Measurements from ENCODE around the gene MTA3.

DNA sequence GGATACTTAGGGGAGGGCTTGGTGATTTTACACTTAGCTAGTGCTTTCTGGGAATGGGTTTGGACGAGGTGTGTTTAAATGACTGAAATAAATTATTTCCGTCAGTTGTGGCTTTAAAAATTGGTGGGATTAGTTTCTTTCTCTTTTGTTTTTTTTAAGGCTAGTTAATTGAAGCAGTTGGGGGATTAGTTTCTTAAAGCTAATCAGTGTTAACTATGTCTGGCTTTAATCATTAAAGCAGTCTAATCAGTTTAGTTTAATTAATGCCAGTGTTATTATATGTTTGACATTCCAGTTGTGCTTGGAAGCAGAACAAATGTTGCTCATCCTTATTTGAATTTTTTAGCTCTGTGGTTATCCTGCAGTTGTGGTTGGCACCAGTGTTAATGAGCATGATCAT lies 10.2 kb downstream of the MTA3 start:
- TF ChIP-seq EP300 (IDR thresholded peaks at IDR 0.05) = no peak
- TF ChIP-seq, protein P1, sequence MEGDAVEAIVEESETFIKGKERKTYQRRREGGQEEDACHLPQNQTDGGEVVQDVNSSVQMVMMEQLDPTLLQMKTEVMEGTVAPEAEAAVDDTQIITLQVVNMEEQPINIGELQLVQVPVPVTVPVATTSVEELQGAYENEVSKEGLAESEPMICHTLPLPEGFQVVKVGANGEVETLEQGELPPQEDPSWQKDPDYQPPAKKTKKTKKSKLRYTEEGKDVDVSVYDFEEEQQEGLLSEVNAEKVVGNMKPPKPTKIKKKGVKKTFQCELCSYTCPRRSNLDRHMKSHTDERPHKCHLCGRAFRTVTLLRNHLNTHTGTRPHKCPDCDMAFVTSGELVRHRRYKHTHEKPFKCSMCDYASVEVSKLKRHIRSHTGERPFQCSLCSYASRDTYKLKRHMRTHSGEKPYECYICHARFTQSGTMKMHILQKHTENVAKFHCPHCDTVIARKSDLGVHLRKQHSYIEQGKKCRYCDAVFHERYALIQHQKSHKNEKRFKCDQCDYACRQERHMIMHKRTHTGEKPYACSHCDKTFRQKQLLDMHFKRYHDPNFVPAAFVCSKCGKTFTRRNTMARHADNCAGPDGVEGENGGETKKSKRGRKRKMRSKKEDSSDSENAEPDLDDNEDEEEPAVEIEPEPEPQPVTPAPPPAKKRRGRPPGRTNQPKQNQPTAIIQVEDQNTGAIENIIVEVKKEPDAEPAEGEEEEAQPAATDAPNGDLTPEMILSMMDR (IDR thresholded peaks at IDR 0.05) = no peak
